ENCODE data around the gene LINC00632. TPM values are rescaled to one million over a fixed set of nuclear protein-coding genes. Genes with fewer than 3 reads are reported as not detected.
"Not testable (repeated sequence)": the region's sequence is repeated elsewhere in the genome, so short reads cannot be mapped to it uniquely, and the experiment has no call there.

The LINC00632 gene
- total and polyA plus RNA-seq, 4 donors, result 0.57 to 106 (median 56.5) TPM

DNA sequence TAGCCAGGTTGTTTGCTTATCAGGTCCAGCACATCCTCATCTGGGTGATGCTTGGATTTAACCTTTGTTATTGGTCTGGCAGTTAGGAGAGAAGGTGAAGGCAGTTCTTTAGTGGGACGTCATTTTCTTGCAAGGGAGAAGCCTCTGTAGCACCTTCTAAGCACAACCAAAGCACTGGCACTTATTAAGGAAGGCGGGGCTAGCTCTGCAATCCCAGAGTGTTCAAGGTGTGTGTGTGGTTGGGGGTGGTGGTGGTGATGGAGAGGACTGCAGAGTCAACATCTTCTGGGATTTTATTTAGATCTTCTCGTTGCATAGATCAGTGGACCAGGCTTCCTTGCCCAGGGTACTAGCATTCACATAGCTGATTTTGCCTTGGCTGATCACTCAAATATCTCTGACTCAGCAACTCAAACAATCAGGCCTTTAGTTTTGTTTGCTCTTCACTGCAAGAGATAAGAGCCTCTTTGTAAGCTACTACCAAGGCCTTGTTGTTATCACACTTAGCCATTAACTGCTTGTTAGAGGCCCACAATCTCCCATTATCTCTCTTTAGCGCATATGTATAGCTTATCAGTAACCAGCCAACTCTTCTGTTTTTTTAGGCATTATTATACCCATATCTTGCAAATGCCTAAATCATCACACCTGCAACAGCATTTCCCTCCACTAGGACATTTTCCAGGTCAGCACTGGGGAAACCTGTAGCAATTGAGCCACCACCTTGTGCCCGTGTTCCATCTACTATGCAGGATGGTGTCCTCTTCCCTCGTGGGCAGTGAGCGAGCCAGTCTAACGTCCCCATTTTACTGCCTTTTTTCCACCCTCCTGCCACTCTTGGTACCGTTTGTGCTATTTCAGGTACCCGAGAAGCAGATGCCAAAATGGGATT, 36.5 kb upstream of the LINC00632 start:
- DNase-seq (no peak), ATAC-seq (ENCODE audit: insufficient read depth, low FRiP score) (peak; percentile 34)
- Histone ChIP-seq H3K9ac (ENCODE audit: insufficient read depth in 1 of 2, low read length in 2 of 2) (no peak overlapping the region), H3K9me3 (ENCODE audit: control insufficient read depth in 4 of 4, insufficient read depth in 3 of 4, low read length in 3 of 4) (no peaks in the 10 kb centered on the region), H3K27ac (ENCODE audit: low read depth in 1 of 2, low read length in 1 of 2) (no peak overlapping the region), H3K36me3 (ENCODE audit: control insufficient read depth in 4 of 4, insufficient read depth in 4 of 4, low read length in 4 of 4) (no peaks in the 10 kb centered on the region), H3K27me3 (ENCODE audit: control insufficient read depth in 3 of 3, insufficient read depth in 3 of 3, low read length in 2 of 3) (peaks cover 0 to 5% (median 4%) of the 10 kb centered on the region in 3 donors), H3K4me3 (no peak overlapping the region), H3K4me1 (ENCODE audit: control insufficient read depth in 5 of 5, insufficient read depth in 5 of 5, low read length in 5 of 5) (no peaks in the 10 kb centered on the region)
- WGBS, 2 donors, result 51 to 74% methylated on average over 10 of the region's 10 CpGs
- TF ChIP-seq, protein P1, sequence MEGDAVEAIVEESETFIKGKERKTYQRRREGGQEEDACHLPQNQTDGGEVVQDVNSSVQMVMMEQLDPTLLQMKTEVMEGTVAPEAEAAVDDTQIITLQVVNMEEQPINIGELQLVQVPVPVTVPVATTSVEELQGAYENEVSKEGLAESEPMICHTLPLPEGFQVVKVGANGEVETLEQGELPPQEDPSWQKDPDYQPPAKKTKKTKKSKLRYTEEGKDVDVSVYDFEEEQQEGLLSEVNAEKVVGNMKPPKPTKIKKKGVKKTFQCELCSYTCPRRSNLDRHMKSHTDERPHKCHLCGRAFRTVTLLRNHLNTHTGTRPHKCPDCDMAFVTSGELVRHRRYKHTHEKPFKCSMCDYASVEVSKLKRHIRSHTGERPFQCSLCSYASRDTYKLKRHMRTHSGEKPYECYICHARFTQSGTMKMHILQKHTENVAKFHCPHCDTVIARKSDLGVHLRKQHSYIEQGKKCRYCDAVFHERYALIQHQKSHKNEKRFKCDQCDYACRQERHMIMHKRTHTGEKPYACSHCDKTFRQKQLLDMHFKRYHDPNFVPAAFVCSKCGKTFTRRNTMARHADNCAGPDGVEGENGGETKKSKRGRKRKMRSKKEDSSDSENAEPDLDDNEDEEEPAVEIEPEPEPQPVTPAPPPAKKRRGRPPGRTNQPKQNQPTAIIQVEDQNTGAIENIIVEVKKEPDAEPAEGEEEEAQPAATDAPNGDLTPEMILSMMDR (IDR thresholded peaks at IDR 0.05; ENCODE audit: control extremely low read depth, extremely low read depth), result no peak

DNA sequence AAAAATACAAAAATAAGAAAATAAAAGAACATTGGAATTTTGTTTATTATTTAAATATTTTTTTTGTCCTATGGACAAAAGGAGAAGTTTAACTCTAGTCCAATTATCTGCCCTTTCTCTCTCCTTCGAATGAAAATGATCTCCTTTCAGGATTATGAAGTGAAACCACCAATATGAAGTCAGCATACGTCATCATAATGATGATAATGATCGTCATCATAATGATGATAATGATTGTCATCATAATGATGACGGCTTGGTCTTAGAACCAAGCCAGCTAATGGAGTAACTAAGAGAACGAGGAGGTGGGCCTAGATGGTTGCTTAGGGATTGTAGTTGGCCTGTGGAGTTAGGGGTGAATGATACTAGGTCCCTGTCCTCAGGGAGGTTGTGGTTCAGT, 21.9 kb upstream of the LINC00632 start:
- Histone ChIP-seq H3K27me3 (ENCODE audit: control insufficient read depth in 3 of 3, insufficient read depth in 3 of 3, low read length in 2 of 3) (no peaks in the 10 kb centered on the region), H3K27ac (ENCODE audit: low read depth in 1 of 2, low read length in 1 of 2) (no peak overlapping the region), H3K4me3 (no peak overlapping the region), H3K36me3 (ENCODE audit: control insufficient read depth in 4 of 4, insufficient read depth in 4 of 4, low read length in 4 of 4) (no peaks in the 10 kb centered on the region), H3K9ac (ENCODE audit: insufficient read depth in 1 of 2, low read length in 2 of 2) (no peak overlapping the region), H3K4me1 (ENCODE audit: control insufficient read depth in 5 of 5, insufficient read depth in 5 of 5, low read length in 5 of 5) (no peaks in the 10 kb centered on the region), H3K9me3 (ENCODE audit: control insufficient read depth in 4 of 4, insufficient read depth in 3 of 4, low read length in 3 of 4) (peaks cover 0 to 6% (median under 1%) of the 10 kb centered on the region in 4 donors)
- ATAC-seq (ENCODE audit: insufficient read depth, low FRiP score) (no peak), DNase-seq (no peak)
- WGBS, 2 donors, result 74 to 94% methylated on average over 5 of the region's 5 CpGs
- TF ChIP-seq, protein P1 (IDR thresholded peaks at IDR 0.05; ENCODE audit: control extremely low read depth, extremely low read depth), result no peak

DNA sequence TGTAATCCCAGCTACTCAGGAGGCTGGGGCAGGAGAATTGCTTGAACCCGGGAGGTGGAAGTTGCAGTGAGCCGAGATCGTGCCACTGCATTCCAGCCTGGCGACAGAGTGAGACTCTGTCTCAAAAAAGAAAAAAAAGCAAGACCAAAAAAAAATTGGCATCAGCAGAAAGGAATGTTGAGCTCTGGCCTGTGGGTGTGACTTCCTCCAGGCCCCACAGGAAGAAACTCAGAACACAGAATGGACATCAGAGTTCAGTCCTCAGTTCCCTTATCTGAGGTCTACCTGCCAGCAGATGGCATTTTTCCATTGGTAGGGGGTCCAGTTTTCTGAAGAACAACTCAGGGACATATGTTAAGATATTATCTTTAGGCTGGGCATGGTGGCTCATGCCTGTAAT, 18.0 kb upstream of the LINC00632 start:
- H3K9me3 ChIP-seq (ENCODE audit: control insufficient read depth in 4 of 4, insufficient read depth in 3 of 4, low read length in 3 of 4); ATAC-seq (ENCODE audit: insufficient read depth, low FRiP score); H3K9ac ChIP-seq (ENCODE audit: insufficient read depth in 1 of 2, low read length in 2 of 2); H3K36me3 ChIP-seq (ENCODE audit: control insufficient read depth in 4 of 4, insufficient read depth in 4 of 4, low read length in 4 of 4); H3K27ac ChIP-seq (ENCODE audit: low read depth in 1 of 2, low read length in 1 of 2); H3K4me3 ChIP-seq; H3K27me3 ChIP-seq (ENCODE audit: control insufficient read depth in 3 of 3, insufficient read depth in 3 of 3, low read length in 2 of 3); H3K4me1 ChIP-seq (ENCODE audit: control insufficient read depth in 5 of 5, insufficient read depth in 5 of 5, low read length in 5 of 5): not testable (repeated sequence)
- DNase-seq, result peak in 2 of 3 donors; percentile 25 to 32
- 68 to 69% methylated on average over 4 of the region's 4 CpGs for WGBS, 2 donors

DNA sequence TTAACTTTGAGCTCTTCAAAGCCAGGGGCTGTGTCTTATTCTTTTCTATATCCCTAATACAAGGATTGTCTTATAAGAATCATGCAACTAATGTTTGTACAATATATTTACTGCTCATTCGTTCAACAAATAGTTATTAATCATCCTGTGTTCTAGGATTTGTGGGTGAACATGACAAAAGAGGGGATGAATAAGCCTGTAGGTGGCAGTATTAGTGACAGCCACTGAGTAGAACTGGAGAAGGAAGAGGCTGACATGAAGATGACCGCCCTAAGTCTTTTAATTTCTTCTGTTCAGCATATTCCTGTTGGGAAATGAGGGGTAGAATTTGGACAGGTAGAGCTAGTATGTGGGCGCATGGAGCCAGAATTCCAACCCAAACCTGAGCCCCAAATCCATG, 11.9 kb upstream of the LINC00632 start:
- WGBS, 2 donors, result 63 to 64% methylated on average over 3 of the region's 3 CpGs
- Histone ChIP-seq H3K36me3 (ENCODE audit: control insufficient read depth in 4 of 4, insufficient read depth in 4 of 4, low read length in 4 of 4) (no peaks in the 10 kb centered on the region), H3K4me1 (ENCODE audit: control insufficient read depth in 5 of 5, insufficient read depth in 5 of 5, low read length in 5 of 5) (no peaks in the 10 kb centered on the region), H3K9ac (ENCODE audit: insufficient read depth in 1 of 2, low read length in 2 of 2) (no peak overlapping the region), H3K4me3 (no peak overlapping the region), H3K27ac (ENCODE audit: low read depth in 1 of 2, low read length in 1 of 2) (no peak overlapping the region), H3K9me3 (ENCODE audit: control insufficient read depth in 4 of 4, insufficient read depth in 3 of 4, low read length in 3 of 4) (no peaks in the 10 kb centered on the region), H3K27me3 (ENCODE audit: control insufficient read depth in 3 of 3, insufficient read depth in 3 of 3, low read length in 2 of 3) (no peaks in the 10 kb centered on the region)
- no peak for ATAC-seq (ENCODE audit: insufficient read depth, low FRiP score)
- no peak for DNase-seq
- TF ChIP-seq, protein P1 (IDR thresholded peaks at IDR 0.05; ENCODE audit: control extremely low read depth, extremely low read depth), result no peak

Measured in lung (tissue), 12 donors.